ENCODE data around the gene FNDC3A. TPM values are rescaled to one million over a fixed set of nuclear protein-coding genes. Genes with fewer than 3 reads are reported as not detected.

FNDC3A gene
- total RNA-seq, 2 donors from 2014 or later: 38.9 to 58.2 TPM

GRCh38 chr13:49164712-49165111 lies 189.0 kb downstream of the FNDC3A start:
- H3K27me3 ChIP-seq (replicated peaks; ENCODE audit: insufficient read depth): no peaks in the 10 kb centered on the region
- H3K9me3 ChIP-seq: no peaks in the 10 kb centered on the region
- H3K4me1 ChIP-seq (replicated peaks): no peaks in the 10 kb centered on the region
- no peak overlapping the region for H3K27ac ChIP-seq
- DNase-seq (ENCODE audit: low spot score): no peak
- intact Hi-C loops (cut with DNase I): no loop called here
- WGBS: 98% methylated on average over 7 of the region's 7 CpGs
- no peak overlapping the region for H3K4me3 ChIP-seq
- TF ChIP-seq POLR2AphosphoS5 (IDR thresholded peaks at IDR 0.05) (no peak), POLR2A (IDR thresholded peaks at IDR 0.05) (no peak), CTCF (IDR thresholded peaks at IDR 0.05) (no peak)
- peaks cover 0 to 10% of the 10 kb centered on the region in 2 donors for H3K36me3 ChIP-seq

- Histone ChIP-seq H3K27me3 (replicated peaks; ENCODE audit: insufficient read depth) (no peaks in the 10 kb centered on the region), H3K4me3 (no peak overlapping the region), H3K4me1 (replicated peaks) (no peaks in the 10 kb centered on the region), H3K36me3 (peaks cover 0 to 10% of the 10 kb centered on the region in 2 donors), H3K27ac (no peak overlapping the region), H3K9me3 (no peaks in the 10 kb centered on the region)
- intact Hi-C loops (cut with DNase I): no loop called here
- DNase-seq (ENCODE audit: low spot score): no peak
- 92% methylated on average over 5 of the region's 5 CpGs for WGBS
- TF ChIP-seq POLR2AphosphoS5 (IDR thresholded peaks at IDR 0.05) (no peak), POLR2A (IDR thresholded peaks at IDR 0.05) (no peak), CTCF (IDR thresholded peaks at IDR 0.05) (no peak)
These were observed 190.4 kb downstream of the FNDC3A start for GRCh38 chr13:49165798-49166752.

DNA sequence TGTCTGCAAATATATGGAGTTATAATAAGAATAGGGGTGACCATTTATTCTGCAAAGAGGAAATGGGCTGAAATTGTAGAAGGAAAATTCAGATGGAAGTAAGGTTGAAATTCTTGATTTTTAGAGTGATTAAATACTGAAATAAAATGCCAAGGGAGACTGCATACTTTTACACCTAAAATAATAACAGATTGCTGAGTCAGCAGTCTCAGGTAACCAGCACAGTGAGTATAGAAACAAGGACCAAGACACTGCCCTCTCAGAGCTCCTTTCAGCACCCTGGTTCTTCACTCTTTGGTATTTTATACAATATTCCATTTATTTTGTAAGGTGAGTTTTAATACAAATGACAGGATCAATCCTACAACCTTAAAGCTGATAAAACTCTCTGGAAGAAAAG lies 195.6 kb downstream of the FNDC3A start:
- no peaks in the 10 kb centered on the region for H3K27me3 ChIP-seq (replicated peaks; ENCODE audit: insufficient read depth)
- no peaks in the 10 kb centered on the region for H3K4me1 ChIP-seq (replicated peaks)
- intact Hi-C loops (cut with DNase I): no loop called here
- DNase-seq (ENCODE audit: low spot score): no peak
- no peaks in the 10 kb centered on the region for H3K36me3 ChIP-seq
- no peak overlapping the region for H3K27ac ChIP-seq
- TF ChIP-seq POLR2AphosphoS5 (IDR thresholded peaks at IDR 0.05) (no peak), POLR2A (IDR thresholded peaks at IDR 0.05) (no peak), CTCF (IDR thresholded peaks at IDR 0.05) (no peak)
- no peaks in the 10 kb centered on the region for H3K9me3 ChIP-seq
- H3K4me3 ChIP-seq: no peak overlapping the region

GRCh38 chr13:49183672-49184325 lies 208.1 kb downstream of the FNDC3A start:
- H3K27me3 ChIP-seq (replicated peaks; ENCODE audit: insufficient read depth): no peaks in the 10 kb centered on the region
- WGBS: 57% methylated on average over 1 of the region's 1 CpG
- intact Hi-C loops (cut with DNase I): no loop called here
- H3K27ac ChIP-seq: no peak overlapping the region
- no peak for TF ChIP-seq POLR2A (IDR thresholded peaks at IDR 0.05)
- TF ChIP-seq CTCF (IDR thresholded peaks at IDR 0.05): no peak
- no peak for TF ChIP-seq POLR2AphosphoS5 (IDR thresholded peaks at IDR 0.05)
- no peaks in the 10 kb centered on the region for H3K9me3 ChIP-seq
- H3K4me3 ChIP-seq: no peak overlapping the region
- no peaks in the 10 kb centered on the region for H3K36me3 ChIP-seq
- peaks cover 3% of the 10 kb centered on the region for H3K4me1 ChIP-seq (replicated peaks)
- no peak for DNase-seq (ENCODE audit: low spot score)

All from prostate gland (tissue), 2 donors.